Measurements from ENCODE around the gene GATM. TPM values are rescaled to one million over a fixed set of nuclear protein-coding genes. Genes with fewer than 3 reads are reported as not detected.

GATM gene, protein sequence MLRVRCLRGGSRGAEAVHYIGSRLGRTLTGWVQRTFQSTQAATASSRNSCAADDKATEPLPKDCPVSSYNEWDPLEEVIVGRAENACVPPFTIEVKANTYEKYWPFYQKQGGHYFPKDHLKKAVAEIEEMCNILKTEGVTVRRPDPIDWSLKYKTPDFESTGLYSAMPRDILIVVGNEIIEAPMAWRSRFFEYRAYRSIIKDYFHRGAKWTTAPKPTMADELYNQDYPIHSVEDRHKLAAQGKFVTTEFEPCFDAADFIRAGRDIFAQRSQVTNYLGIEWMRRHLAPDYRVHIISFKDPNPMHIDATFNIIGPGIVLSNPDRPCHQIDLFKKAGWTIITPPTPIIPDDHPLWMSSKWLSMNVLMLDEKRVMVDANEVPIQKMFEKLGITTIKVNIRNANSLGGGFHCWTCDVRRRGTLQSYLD
- total RNA-seq (2021) = 9.0 and 10.7 TPM in 2 replicates
- long read RNA-seq, transcript GATM-201 (9 exons, 2,597 nt) = major isoform, 44 of 48 reads
- long read RNA-seq, partial matches to known transcripts = 4 of 48 reads
- long read RNA-seq, other reads (novel, unspliced or antisense) = 0 of 48 reads

DNA sequence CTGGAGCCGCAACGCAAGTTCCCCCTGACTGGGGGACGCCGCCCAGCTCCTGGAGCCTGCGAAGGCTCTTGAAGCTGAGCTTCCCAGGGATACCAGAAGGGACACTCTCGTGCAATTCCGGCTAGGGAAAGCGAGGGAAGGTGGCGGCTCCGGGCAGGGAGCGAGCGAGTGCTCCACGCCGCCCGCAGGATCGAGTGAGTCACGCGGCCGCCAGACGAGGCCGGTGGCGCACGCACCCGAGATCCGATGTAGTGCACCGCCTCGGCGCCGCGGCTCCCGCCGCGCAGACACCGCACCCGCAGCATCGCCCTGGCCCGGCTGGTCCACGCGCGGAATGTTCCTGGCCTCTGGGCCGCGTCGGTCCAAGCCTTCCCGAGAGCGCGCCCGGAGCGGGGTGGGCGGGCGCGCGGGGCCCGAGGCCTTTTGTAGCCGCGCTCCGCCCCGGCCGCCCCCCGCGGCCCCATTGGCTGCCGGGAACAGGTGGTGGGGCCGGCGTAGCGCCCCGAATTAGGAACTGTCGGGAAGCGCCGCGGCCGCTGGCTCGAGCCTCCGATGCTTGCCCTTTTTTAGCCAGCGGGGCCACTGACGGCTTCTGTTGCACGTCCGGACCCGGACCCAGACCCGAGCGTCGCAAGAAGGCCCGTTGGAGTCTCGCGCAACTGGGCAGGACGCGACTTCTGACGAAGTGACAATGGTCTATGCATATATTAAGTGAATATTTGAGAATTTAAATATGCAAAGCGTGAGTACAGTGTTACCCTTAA, at the start of gene GATM:
Gene GATM, minus strand, starts transcription at position 396 of the 764 bp plus-strand sequence. Its CDS starts 91 bp downstream, at position 305.
- peak within 1 kb of the TSS; percentile 78 for H3K4me2 ChIP-seq (ENCODE audit: insufficient read depth, insufficient read length, low read length)
- WGBS (ENCODE audit: extremely low coverage, insufficient read length, low lambda C conversion rate) = no CpG with 5 or more reads among the region's 87 CpGs
- Mint-ChIP-seq H3K9me3 (no peaks in the 10 kb centered on the region), H3K27me3 (ENCODE audit: low read depth) (peaks cover 82% of the 10 kb centered on the region), H3K36me3 (ENCODE audit: insufficient read depth in 1 of 3, low read depth in 3 of 3) (peaks cover 0 to 9% (median 0%) of the 10 kb centered on the region in 3 experiments; a peak in 3 of 7 replicates), H3K4me3 (peak within 1 kb of the TSS; percentile 77 to 96), H3K27ac (no peak within 1 kb of the TSS; a peak in 1 of 7 replicates), H3K4me1 (peaks cover 12% of the 10 kb centered on the region in 2 experiments)
- H4K91ac ChIP-seq (ENCODE audit: insufficient read length, low read depth, low read length) = no peak within 1 kb of the TSS
- H3K56ac ChIP-seq (ENCODE audit: insufficient read length, low read depth, low read length) = no peak within 1 kb of the TSS
- peaks cover 17% of the 10 kb centered on the region; the same call in 1 of the 2 replicates for H3K27me3 ChIP-seq (ENCODE audit: insufficient read depth, low read length)
- peak within 1 kb of the TSS; percentile 65 for H3K18ac ChIP-seq (ENCODE audit: insufficient read length, low read depth, low read length)
- H2AFZ ChIP-seq (ENCODE audit: low read length) = no peak within 1 kb of the TSS
- peak; percentile 79 for DNase-seq
- H3K23ac ChIP-seq (ENCODE audit: insufficient read length, low read depth, low read length) = no peak within 1 kb of the TSS
- TF ChIP-seq, protein P1, sequence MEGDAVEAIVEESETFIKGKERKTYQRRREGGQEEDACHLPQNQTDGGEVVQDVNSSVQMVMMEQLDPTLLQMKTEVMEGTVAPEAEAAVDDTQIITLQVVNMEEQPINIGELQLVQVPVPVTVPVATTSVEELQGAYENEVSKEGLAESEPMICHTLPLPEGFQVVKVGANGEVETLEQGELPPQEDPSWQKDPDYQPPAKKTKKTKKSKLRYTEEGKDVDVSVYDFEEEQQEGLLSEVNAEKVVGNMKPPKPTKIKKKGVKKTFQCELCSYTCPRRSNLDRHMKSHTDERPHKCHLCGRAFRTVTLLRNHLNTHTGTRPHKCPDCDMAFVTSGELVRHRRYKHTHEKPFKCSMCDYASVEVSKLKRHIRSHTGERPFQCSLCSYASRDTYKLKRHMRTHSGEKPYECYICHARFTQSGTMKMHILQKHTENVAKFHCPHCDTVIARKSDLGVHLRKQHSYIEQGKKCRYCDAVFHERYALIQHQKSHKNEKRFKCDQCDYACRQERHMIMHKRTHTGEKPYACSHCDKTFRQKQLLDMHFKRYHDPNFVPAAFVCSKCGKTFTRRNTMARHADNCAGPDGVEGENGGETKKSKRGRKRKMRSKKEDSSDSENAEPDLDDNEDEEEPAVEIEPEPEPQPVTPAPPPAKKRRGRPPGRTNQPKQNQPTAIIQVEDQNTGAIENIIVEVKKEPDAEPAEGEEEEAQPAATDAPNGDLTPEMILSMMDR (conservative IDR thresholded peaks at IDR 0.05) = peak; percentile 50
- H4K8ac ChIP-seq (replicated peaks; ENCODE audit: insufficient read length, low read depth, low read length) = no peak within 1 kb of the TSS
- H2BK15ac ChIP-seq (ENCODE audit: low read depth, low read length) = no peak within 1 kb of the TSS
- H2BK5ac ChIP-seq (ENCODE audit: insufficient read length, low read length) = no peak within 1 kb of the TSS
- no peak within 1 kb of the TSS for H3K4ac ChIP-seq (ENCODE audit: low read depth, low read length)
- no peak within 1 kb of the TSS for H4K5ac ChIP-seq (ENCODE audit: insufficient read length, low read depth, low read length)
- H4K20me1 ChIP-seq (ENCODE audit: control insufficient read depth, insufficient read depth, insufficient read length) = no peaks in the 10 kb centered on the region
- peak within 1 kb of the TSS; percentile 58 for H3K9ac ChIP-seq (ENCODE audit: extremely low read depth, insufficient read length, low read length)
- no peak within 1 kb of the TSS for H2AK5ac ChIP-seq (ENCODE audit: insufficient read length, low read length)
- H3K79me1 ChIP-seq (ENCODE audit: insufficient read depth, low read depth, low read length, poor library complexity, severe bottlenecking) = no peaks in the 10 kb centered on the region
- H3K79me2 ChIP-seq (ENCODE audit: insufficient read depth, low read length) = no peaks in the 10 kb centered on the region
- no peak within 1 kb of the TSS for H2BK12ac ChIP-seq (ENCODE audit: insufficient read length, low read depth, low read length)
- H3K9me3 ChIP-seq (ENCODE audit: control insufficient read depth, low read depth, low read length) = no peaks in the 10 kb centered on the region
- no peak within 1 kb of the TSS for H3T11ph ChIP-seq (ENCODE audit: low read length)
- peak within 1 kb of the TSS; percentile 65 for H3K14ac ChIP-seq (ENCODE audit: insufficient read depth, low read length)
- H3K23me2 ChIP-seq (ENCODE audit: insufficient read length, low read depth, low read length, poor library complexity, severe bottlenecking) = peaks cover 9% of the 10 kb centered on the region
- no peak within 1 kb of the TSS for H3K27ac ChIP-seq (ENCODE audit: insufficient read length, low read depth, low read length)
- no peak within 1 kb of the TSS for H2BK120ac ChIP-seq (ENCODE audit: low read depth, low read length, poor library complexity, severe bottlenecking)
- H2BK20ac ChIP-seq (ENCODE audit: low read depth, low read length, poor library complexity, severe bottlenecking) = no peak within 1 kb of the TSS
- H3K4me1 ChIP-seq (ENCODE audit: insufficient read depth, low read length) = no peaks in the 10 kb centered on the region

All from H9 (cell line).